Measurements from ENCODE around the gene PLCD1. TPM values are rescaled to one million over a fixed set of nuclear protein-coding genes. Genes with fewer than 3 reads are reported as not detected.

Gene PLCD1
- total RNA-seq, 1 donor from 2014 or later = 16.7 TPM

DNA sequence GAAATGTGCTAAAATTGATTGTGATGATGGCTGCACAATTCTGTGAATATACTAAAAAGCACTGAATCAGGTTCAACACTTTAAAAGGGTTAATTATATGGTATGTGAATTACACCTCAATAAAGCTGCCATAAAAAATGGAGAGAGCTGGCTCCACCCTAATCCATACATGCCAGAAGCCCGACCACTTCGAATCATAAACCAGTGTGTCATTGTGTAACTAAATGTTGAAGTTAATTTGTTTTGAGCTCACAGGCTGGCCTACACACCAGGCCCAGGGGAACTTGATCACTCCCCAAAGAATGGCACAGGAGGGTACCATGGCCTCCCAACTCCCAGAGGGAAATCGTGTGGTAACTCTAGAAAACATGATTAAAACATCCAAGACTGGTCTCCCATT lies 14.0 kb downstream of the PLCD1 start:
- Mint-ChIP-seq H3K9me3 (ENCODE audit: unreplicated experiment) (peaks cover 3% of the 10 kb centered on the region), H3K4me1 (ENCODE audit: low read depth, unreplicated experiment) (no peaks in the 10 kb centered on the region), H3K4me3 (ENCODE audit: unreplicated experiment) (no peak overlapping the region), H3K27ac (ENCODE audit: unreplicated experiment) (no peak overlapping the region), H3K36me3 (ENCODE audit: low read depth, unreplicated experiment) (peaks cover 32% of the 10 kb centered on the region), H3K27me3 (ENCODE audit: low read depth, unreplicated experiment) (no peaks in the 10 kb centered on the region)
- no peaks in the 10 kb centered on the region for H4K20me1 ChIP-seq (ENCODE audit: insufficient read depth, low read length)
- no peaks in the 10 kb centered on the region for H3K9me3 ChIP-seq (ENCODE audit: insufficient read depth, low read depth, low read length)
- no peak overlapping the region for H2AFZ ChIP-seq (ENCODE audit: low read depth, low read length)
- no peak overlapping the region for H3K4me2 ChIP-seq (ENCODE audit: low read length)
- H3K79me2 ChIP-seq (ENCODE audit: insufficient read depth, low read length) = no peaks in the 10 kb centered on the region
- H3K4me1 ChIP-seq (ENCODE audit: insufficient read depth, low read length) = no peaks in the 10 kb centered on the region
- H3K27me3 ChIP-seq (ENCODE audit: insufficient read depth, low read length) = no peaks in the 10 kb centered on the region
- H3K27ac ChIP-seq (ENCODE audit: low read depth, low read length) = no peak overlapping the region
- no peak overlapping the region for H3K9ac ChIP-seq (ENCODE audit: low read length)
- peaks cover 4% of the 10 kb centered on the region for H3K36me3 ChIP-seq (ENCODE audit: insufficient read depth, low read length)
- no peak for FAIRE-seq
- no peak for DNase-seq (ENCODE audit: low read depth)
- TF ChIP-seq, protein P1, sequence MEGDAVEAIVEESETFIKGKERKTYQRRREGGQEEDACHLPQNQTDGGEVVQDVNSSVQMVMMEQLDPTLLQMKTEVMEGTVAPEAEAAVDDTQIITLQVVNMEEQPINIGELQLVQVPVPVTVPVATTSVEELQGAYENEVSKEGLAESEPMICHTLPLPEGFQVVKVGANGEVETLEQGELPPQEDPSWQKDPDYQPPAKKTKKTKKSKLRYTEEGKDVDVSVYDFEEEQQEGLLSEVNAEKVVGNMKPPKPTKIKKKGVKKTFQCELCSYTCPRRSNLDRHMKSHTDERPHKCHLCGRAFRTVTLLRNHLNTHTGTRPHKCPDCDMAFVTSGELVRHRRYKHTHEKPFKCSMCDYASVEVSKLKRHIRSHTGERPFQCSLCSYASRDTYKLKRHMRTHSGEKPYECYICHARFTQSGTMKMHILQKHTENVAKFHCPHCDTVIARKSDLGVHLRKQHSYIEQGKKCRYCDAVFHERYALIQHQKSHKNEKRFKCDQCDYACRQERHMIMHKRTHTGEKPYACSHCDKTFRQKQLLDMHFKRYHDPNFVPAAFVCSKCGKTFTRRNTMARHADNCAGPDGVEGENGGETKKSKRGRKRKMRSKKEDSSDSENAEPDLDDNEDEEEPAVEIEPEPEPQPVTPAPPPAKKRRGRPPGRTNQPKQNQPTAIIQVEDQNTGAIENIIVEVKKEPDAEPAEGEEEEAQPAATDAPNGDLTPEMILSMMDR (IDR thresholded peaks at IDR 0.05; ENCODE audit: insufficient read depth, low read depth, low read length) = no peak
- TF ChIP-seq EZH2 (IDR thresholded peaks at IDR 0.05; ENCODE audit: insufficient read depth, low read length) = no peak
- no peak overlapping the region for H3K4me3 ChIP-seq (ENCODE audit: insufficient read depth, low read depth, low read length)

DNA sequence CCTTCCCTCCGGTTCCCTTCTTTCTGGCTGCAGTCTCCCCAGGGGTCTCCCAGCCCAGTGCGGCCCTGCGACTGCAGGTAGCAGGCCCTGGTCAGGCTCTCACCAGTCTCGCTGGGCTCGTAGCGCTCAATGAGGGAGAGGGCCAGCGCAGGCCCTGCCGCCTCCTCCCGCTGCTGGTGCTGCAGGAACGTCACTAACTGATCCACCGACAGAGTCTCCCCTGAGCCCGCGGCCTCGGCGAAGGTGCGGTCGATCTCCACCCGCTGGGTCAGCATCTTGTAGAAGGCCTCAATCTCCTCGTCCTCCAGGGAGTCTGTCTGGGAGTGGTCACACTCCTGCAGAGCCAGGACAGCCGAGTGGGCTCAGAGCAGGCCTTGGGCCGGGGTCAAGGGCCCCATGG lies 18.3 kb downstream of the PLCD1 start:
- H3K36me3 ChIP-seq (ENCODE audit: insufficient read depth, low read length) = peaks cover 4% of the 10 kb centered on the region
- DNase-seq (ENCODE audit: low read depth) (no peak), FAIRE-seq (no peak)
- H3K9me3 Mint-ChIP-seq (ENCODE audit: unreplicated experiment) = peaks cover 3% of the 10 kb centered on the region
- H3K4me1 Mint-ChIP-seq (ENCODE audit: low read depth, unreplicated experiment) = no peaks in the 10 kb centered on the region
- no peak overlapping the region for H3K9ac ChIP-seq (ENCODE audit: low read length)
- no peak overlapping the region for H3K4me3 ChIP-seq (ENCODE audit: insufficient read depth, low read depth, low read length)
- no peaks in the 10 kb centered on the region for H3K9me3 ChIP-seq (ENCODE audit: insufficient read depth, low read depth, low read length)
- H4K20me1 ChIP-seq (ENCODE audit: insufficient read depth, low read length) = no peaks in the 10 kb centered on the region
- peaks cover 23% of the 10 kb centered on the region for H3K36me3 Mint-ChIP-seq (ENCODE audit: low read depth, unreplicated experiment)
- no peak overlapping the region for H3K4me3 Mint-ChIP-seq (ENCODE audit: unreplicated experiment)
- no peaks in the 10 kb centered on the region for H3K4me1 ChIP-seq (ENCODE audit: insufficient read depth, low read length)
- TF ChIP-seq EZH2 (IDR thresholded peaks at IDR 0.05; ENCODE audit: insufficient read depth, low read length) = no peak
- TF ChIP-seq, protein P1 (IDR thresholded peaks at IDR 0.05; ENCODE audit: insufficient read depth, low read depth, low read length) = no peak
- no peak overlapping the region for H3K4me2 ChIP-seq (ENCODE audit: low read length)
- H3K79me2 ChIP-seq (ENCODE audit: insufficient read depth, low read length) = no peaks in the 10 kb centered on the region
- H3K27me3 Mint-ChIP-seq (ENCODE audit: low read depth, unreplicated experiment) = no peaks in the 10 kb centered on the region
- H3K27ac Mint-ChIP-seq (ENCODE audit: unreplicated experiment) = no peak overlapping the region
- no peaks in the 10 kb centered on the region for H3K27me3 ChIP-seq (ENCODE audit: insufficient read depth, low read length)
- no peak overlapping the region for H3K27ac ChIP-seq (ENCODE audit: low read depth, low read length)
- no peak overlapping the region for H2AFZ ChIP-seq (ENCODE audit: low read depth, low read length)

DNA sequence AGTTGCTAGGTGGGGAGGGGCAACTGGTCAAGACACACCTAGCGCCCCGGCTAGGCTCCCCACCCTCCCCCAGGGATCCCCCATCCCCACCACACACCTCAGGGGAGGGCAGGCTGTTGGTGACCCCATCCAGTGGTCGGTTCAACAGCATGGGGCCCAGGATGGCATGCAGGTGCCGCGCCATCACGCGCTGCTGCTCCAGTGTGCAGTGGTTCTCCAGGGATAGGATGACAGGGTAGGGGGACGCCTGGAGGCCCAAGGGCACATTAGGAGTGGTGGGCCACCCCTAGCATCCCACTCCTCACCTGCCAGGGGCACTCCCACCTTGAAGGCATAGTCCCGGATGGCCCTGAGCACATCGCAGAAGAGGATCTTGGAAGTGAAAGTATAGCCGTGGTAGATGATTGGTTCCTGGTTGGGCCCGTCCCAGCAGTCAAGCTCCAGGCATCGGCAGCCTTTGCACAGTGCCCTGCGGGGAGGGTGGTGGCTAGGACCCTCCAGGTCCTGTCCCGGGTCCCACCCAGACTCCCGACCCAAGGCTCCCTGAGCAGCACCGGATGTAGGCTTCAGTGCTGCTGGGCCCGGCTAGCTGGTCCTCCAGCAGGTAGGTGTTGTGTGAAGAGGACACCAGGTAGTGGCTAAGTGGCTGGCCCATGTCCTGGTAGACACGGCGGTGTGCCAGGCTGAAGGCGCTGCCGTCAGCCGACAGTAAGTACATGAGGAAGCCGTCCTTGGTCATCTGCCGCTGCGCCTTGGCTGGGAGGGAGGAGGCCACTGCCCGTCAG lies 19.4 kb downstream of the PLCD1 start:
- TF ChIP-seq, protein P1 (IDR thresholded peaks at IDR 0.05; ENCODE audit: insufficient read depth, low read depth, low read length) = no peak
- TF ChIP-seq EZH2 (IDR thresholded peaks at IDR 0.05; ENCODE audit: insufficient read depth, low read length) = no peak
- no peak overlapping the region for H3K4me3 Mint-ChIP-seq (ENCODE audit: unreplicated experiment)
- no peak overlapping the region for H2AFZ ChIP-seq (ENCODE audit: low read depth, low read length)
- peaks cover 13% of the 10 kb centered on the region for H3K36me3 Mint-ChIP-seq (ENCODE audit: low read depth, unreplicated experiment)
- no peak overlapping the region for H3K27ac Mint-ChIP-seq (ENCODE audit: unreplicated experiment)
- DNase-seq (ENCODE audit: low read depth) (no peak), FAIRE-seq (no peak)
- no peaks in the 10 kb centered on the region for H3K79me2 ChIP-seq (ENCODE audit: insufficient read depth, low read length)
- no peaks in the 10 kb centered on the region for H3K9me3 ChIP-seq (ENCODE audit: insufficient read depth, low read depth, low read length)
- no peaks in the 10 kb centered on the region for H3K27me3 Mint-ChIP-seq (ENCODE audit: low read depth, unreplicated experiment)
- no peaks in the 10 kb centered on the region for H3K4me1 ChIP-seq (ENCODE audit: insufficient read depth, low read length)
- no peak overlapping the region for H3K4me3 ChIP-seq (ENCODE audit: insufficient read depth, low read depth, low read length)
- no peak overlapping the region for H3K4me2 ChIP-seq (ENCODE audit: low read length)
- H3K9me3 Mint-ChIP-seq (ENCODE audit: unreplicated experiment) = peaks cover 2% of the 10 kb centered on the region
- peaks cover under 1% of the 10 kb centered on the region for H4K20me1 ChIP-seq (ENCODE audit: insufficient read depth, low read length)
- no peaks in the 10 kb centered on the region for H3K36me3 ChIP-seq (ENCODE audit: insufficient read depth, low read length)
- no peak overlapping the region for H3K27ac ChIP-seq (ENCODE audit: low read depth, low read length)
- H3K27me3 ChIP-seq (ENCODE audit: insufficient read depth, low read length) = no peaks in the 10 kb centered on the region
- H3K4me1 Mint-ChIP-seq (ENCODE audit: low read depth, unreplicated experiment) = no peaks in the 10 kb centered on the region
- no peak overlapping the region for H3K9ac ChIP-seq (ENCODE audit: low read length)
